CD14-positive monocyte (primary cell): ENCODE data around the gene CNPY1. TPM values are rescaled to one million over a fixed set of nuclear protein-coding genes. Genes with fewer than 3 reads are reported as not detected.

Experiments used
- DNase-seq, 3 donors: peaks; one replicate each; pipeline ENCODE4 v3.0.0-alpha.2; 2011 to 2022
- H2AFZ ChIP-seq: 2 replicates; pipeline ENCODE4 v1.6.0; 2012; ENCODE audit warnings: mild to moderate bottlenecking, low read depth, low read length, inconsistent platforms; ENCODE audit not compliant: insufficient read depth, poor library complexity, severe bottlenecking
- H3K27ac ChIP-seq, 2 donors: 1 replicate in 1 of 2; 2 replicates in 1 of 2; pipeline ENCODE4 v1.5.1; 2012 to 2013; ENCODE audit warnings: low read length in 2 of 2, control low read depth in 1 of 2, inconsistent platforms in 1 of 2, low read depth in 1 of 2, mild to moderate bottlenecking in 1 of 2
- H3K27me3 ChIP-seq, 2 donors: one replicate each; pipeline versions ENCODE4 v1.6.0 to v1.6.1; 2011 to 2013; ENCODE audit warnings: low read length in 2 of 2; ENCODE audit not compliant: control insufficient read depth in 2 of 2, insufficient read depth in 2 of 2
- H3K36me3 ChIP-seq, 2 donors: replicated peaks in 1 of 2; 1 replicate in 1 of 2; 2 replicates in 1 of 2; pipeline versions ENCODE4 v1.5.1 to v1.6.1; 2012 to 2013; ENCODE audit warnings: low read length in 2 of 2, control low read depth in 1 of 2, inconsistent platforms in 1 of 2, mild to moderate bottlenecking in 1 of 2; ENCODE audit not compliant: insufficient read depth in 2 of 2, control insufficient read depth in 1 of 2
- H3K4me1 ChIP-seq, 2 donors: 1 replicate in 1 of 2; 2 replicates in 1 of 2; pipeline versions ENCODE4 v1.5.1 to v1.6.1; 2012 to 2013; ENCODE audit warnings: low read length in 2 of 2, control low read depth in 1 of 2, inconsistent platforms in 1 of 2, mild to moderate bottlenecking in 1 of 2, moderate library complexity in 1 of 2; ENCODE audit not compliant: insufficient read depth in 2 of 2, control insufficient read depth in 1 of 2
- H3K4me2 ChIP-seq: replicated peaks from 2 replicates; pipeline ENCODE3; 2012; ENCODE audit warnings: low read length, moderate library complexity, mild to moderate bottlenecking; ENCODE audit not compliant: poor library complexity, severe bottlenecking; ENCODE audit errors: extremely low read depth
- H3K4me3 ChIP-seq, 3 experiments: fragments of 200-600 bp in 1 of 3; sonication (generic) in 1 of 3; replicated peaks in 1 of 3; 1 replicate in 2 of 3; 2 replicates in 1 of 3; pipeline ENCODE4 v1.5.1; 2011 to 2013; ENCODE audit warnings: low read length in 3 of 3, mild to moderate bottlenecking in 3 of 3, control low read depth in 2 of 3, low read depth in 2 of 3, inconsistent platforms in 1 of 3, moderate library complexity in 1 of 3
- H3K79me2 ChIP-seq: 2 replicates; pipeline ENCODE4 v1.6.0; 2012; ENCODE audit warnings: mild to moderate bottlenecking, control low read depth, inconsistent platforms, low read length, moderate library complexity; ENCODE audit not compliant: insufficient read depth
- H3K9ac ChIP-seq: 2 replicates; pipeline ENCODE4 v1.6.0; 2017; ENCODE audit warnings: low read length, mild to moderate bottlenecking; ENCODE audit not compliant: insufficient read depth, poor library complexity, severe bottlenecking
- H3K9me3 ChIP-seq, 2 donors: replicated peaks in 1 of 2; 1 replicate in 1 of 2; 2 replicates in 1 of 2; pipeline versions ENCODE4 v1.5.1 to v1.6.1; 2012 to 2013; ENCODE audit warnings: low read length in 2 of 2, control low read depth in 1 of 2; ENCODE audit not compliant: control insufficient read depth in 1 of 2, insufficient read depth in 1 of 2
- H4K20me1 ChIP-seq: 2 replicates; pipeline ENCODE4 v1.6.0; 2012; ENCODE audit warnings: mild to moderate bottlenecking, low read length, control low read depth, moderate library complexity; ENCODE audit not compliant: insufficient read depth
- H3K27ac Mint-ChIP-seq, 7 donors: one replicate each; pipeline ENCODE4 v1.8.0; 2020; ENCODE audit warnings: mild to moderate bottlenecking in 7 of 7, mixed read lengths in 7 of 7, moderate library complexity in 6 of 7, inconsistent platforms in 2 of 7
- H3K27me3 Mint-ChIP-seq, 3 donors: one replicate each; pipeline ENCODE4 v1.8.0; 2021 to 2022; ENCODE audit warnings: low read depth in 3 of 3, mild to moderate bottlenecking in 3 of 3, mixed read lengths in 3 of 3, moderate library complexity in 3 of 3, inconsistent platforms in 1 of 3
- H3K36me3 Mint-ChIP-seq, 2 donors: one replicate each; pipeline ENCODE4 v1.8.0; 2020; ENCODE audit warnings: mixed read lengths in 2 of 2, inconsistent platforms in 1 of 2, mild to moderate bottlenecking in 1 of 2
- H3K4me1 Mint-ChIP-seq: one replicate; pipeline ENCODE4 v1.8.0; 2020; ENCODE audit warnings: mild to moderate bottlenecking, mixed read lengths
- H3K4me3 Mint-ChIP-seq, 2 donors: one replicate each; pipeline ENCODE4 v1.8.0; 2020; ENCODE audit warnings: mild to moderate bottlenecking in 2 of 2, mixed read lengths in 2 of 2, moderate library complexity in 1 of 2
- H3K9me3 Mint-ChIP-seq, 7 donors: one replicate each; pipeline ENCODE4 v1.8.0; 2020 to 2022; ENCODE audit warnings: mixed read lengths in 7 of 7, mild to moderate bottlenecking in 6 of 7, moderate library complexity in 6 of 7, inconsistent platforms in 2 of 7
- CTCF ChIP-seq: fragments of 200-600 bp; IDR thresholded peaks from one replicate; pipeline ENCODE4 v1.8.0; 2022; ENCODE audit warnings: antibody characterized with exemption, mild to moderate bottlenecking
- WGBS: methylation state at CpG from one replicate; pipeline ENCODE4 v1.1.5; 2013; ENCODE audit warnings: missing lambda C conversion rate; ENCODE audit not compliant: insufficient coverage; 5-methylcytosine and 5-hydroxymethylcytosine counted together
- intact Hi-C, 2 donors: fragments of 100-400 bp; cut with micrococcal nuclease; formaldehyde crosslinking; loops; one replicate each; pipeline versions ENCODE4 v1.15.0 to v1.15.1; 2023
- polyA plus RNA-seq, 3 donors: library from polyadenylated mRNA; depleted of rRNA in 1 of 3; unstranded in 2 of 3; stranded (reverse) in 1 of 3; fragments of 300-500 nt in 2 of 3; fragments of >200 nt in 1 of 3; fragmentation: Illumina TruSeq in 2 of 3; gene quantifications; 1 replicate in 2 of 3; 2 replicates in 1 of 3; pipeline ENCODE4 v1.2.3, GENCODE V29; 2012 to 2021

The CNPY1 gene
- polyA plus RNA-seq, 3 donors, result not detected

GRCh38 chr7:155455776-155456737 lies 90.3 kb downstream of the CNPY1 start:
- Histone ChIP-seq H3K79me2 (no peaks in the 10 kb centered on the region), H4K20me1 (no peaks in the 10 kb centered on the region), H3K27ac (no peak overlapping the region), H3K9me3 (peaks cover 6 to 64% of the 10 kb centered on the region in 2 donors), H3K27me3 (peaks cover 82 to 86% of the 10 kb centered on the region in 2 donors), H3K4me2 (peak overlapping the region; percentile 87), H3K9ac (no peak overlapping the region), H3K4me3 (peak overlapping the region in 1 of 3 experiments; percentile 77), H3K36me3 (no peaks in the 10 kb centered on the region), H3K4me1 (peaks cover 11 to 25% of the 10 kb centered on the region in 2 donors), H2AFZ (peak overlapping the region; percentile 67)
- peak overlapping the region; percentile 5 to 86 for H3K4me3 Mint-ChIP-seq
- peaks cover 2 to 56% (median 28%) of the 10 kb centered on the region in 7 donors for H3K9me3 Mint-ChIP-seq
- DNase-seq, result no peak
- peaks cover 26% of the 10 kb centered on the region for H3K4me1 Mint-ChIP-seq
- peaks cover 2 to 3% of the 10 kb centered on the region in 2 donors for H3K36me3 Mint-ChIP-seq
- intact Hi-C loops, result no loop called here
- WGBS, result 9% methylated on average over 10 of the region's 27 CpGs
- no peak for TF ChIP-seq CTCF
- peaks cover 82 to 94% (median 89%) of the 10 kb centered on the region in 3 donors for H3K27me3 Mint-ChIP-seq
- H3K27ac Mint-ChIP-seq, result no peak overlapping the region

- no peak overlapping the region for H3K9ac ChIP-seq
- intact Hi-C loops, result no loop called here
- 5% methylated on average over 12 of the region's 15 CpGs for WGBS
- H3K27me3 ChIP-seq, result peaks cover 81 to 86% of the 10 kb centered on the region in 2 donors
- Mint-ChIP-seq H3K36me3 (peaks cover 0 to 3% of the 10 kb centered on the region in 2 donors), H3K4me3 (peak overlapping the region in 1 of 2 donors; percentile 86), H3K27ac (no peak overlapping the region), H3K4me1 (peaks cover 29% of the 10 kb centered on the region), H3K9me3 (peaks cover 2 to 56% (median 27%) of the 10 kb centered on the region in 7 donors), H3K27me3 (peaks cover 82 to 94% (median 89%) of the 10 kb centered on the region in 3 donors)
- no peak overlapping the region for H2AFZ ChIP-seq
- no peaks in the 10 kb centered on the region for H4K20me1 ChIP-seq
- H3K27ac ChIP-seq, result no peak overlapping the region
- H3K4me3 ChIP-seq, result no peak overlapping the region
- H3K36me3 ChIP-seq, result no peaks in the 10 kb centered on the region
- no peaks in the 10 kb centered on the region for H3K79me2 ChIP-seq
- H3K9me3 ChIP-seq, result peaks cover 8 to 65% of the 10 kb centered on the region in 2 donors
- no peak overlapping the region for H3K4me2 ChIP-seq
- no peak for TF ChIP-seq CTCF
- DNase-seq, result no peak
- H3K4me1 ChIP-seq, result peaks cover 11 to 25% of the 10 kb centered on the region in 2 donors
Observed at GRCh38 chr7:155455132-155455693, 91.1 kb downstream of the CNPY1 start.
